Osteoblast (primary cell): ENCODE data around the gene OLFM1. TPM values are rescaled to one million over a fixed set of nuclear protein-coding genes. Genes with fewer than 3 reads are reported as not detected.

Experiments used
- DNase-seq: peaks from one replicate; pipeline ENCODE4 v3.0.0; 2011; ENCODE audit warnings: low spot score, mixed read lengths; ENCODE audit not compliant: insufficient read length; ENCODE audit errors: missing footprints
- H2AFZ ChIP-seq: 2 replicates; pipeline ENCODE4 v1.6.0; 2011; ENCODE audit warnings: mild to moderate bottlenecking, low read length
- H3K27ac ChIP-seq: 2 replicates; pipeline ENCODE4 v1.5.1; 2011; ENCODE audit warnings: mild to moderate bottlenecking, low read depth, low read length, moderate library complexity
- H3K27me3 ChIP-seq: 2 replicates; pipeline ENCODE4 v1.6.0; 2012; ENCODE audit warnings: mild to moderate bottlenecking, control low read depth, inconsistent platforms, low read length, moderate library complexity; ENCODE audit not compliant: insufficient read depth
- H3K36me3 ChIP-seq: 2 replicates; pipeline ENCODE4 v1.5.1; 2011; ENCODE audit warnings: mild to moderate bottlenecking, low read length, control low read depth, moderate library complexity; ENCODE audit not compliant: insufficient read depth
- H3K4me1 ChIP-seq: 2 replicates; pipeline ENCODE4 v1.5.1; 2011; ENCODE audit warnings: mild to moderate bottlenecking, low read length, control low read depth, moderate library complexity; ENCODE audit not compliant: insufficient read depth
- H3K4me2 ChIP-seq: 2 replicates; pipeline ENCODE4 v1.6.0; 2011; ENCODE audit warnings: mild to moderate bottlenecking, low read length; ENCODE audit not compliant: insufficient read depth
- H3K4me3 ChIP-seq: fragments of 200-600 bp; sonication (generic); 3 replicates; pipeline ENCODE4 v1.5.1; 2012; ENCODE audit warnings: mild to moderate bottlenecking, low read length, inconsistent platforms; ENCODE audit not compliant: insufficient read depth
- H3K79me2 ChIP-seq: 2 replicates; pipeline ENCODE4 v1.6.0; 2012; ENCODE audit warnings: mild to moderate bottlenecking, low read length, control low read depth, inconsistent platforms; ENCODE audit not compliant: insufficient read depth
- H3K9me3 ChIP-seq: 2 replicates; pipeline ENCODE4 v1.5.1; 2011; ENCODE audit warnings: low read depth, low read length, control low read depth
- H4K20me1 ChIP-seq: 2 replicates; pipeline ENCODE4 v1.6.0; 2012; ENCODE audit warnings: mild to moderate bottlenecking, low read length, control low read depth; ENCODE audit not compliant: insufficient read depth
- total RNA-seq: library from RNA; depleted of rRNA; stranded (reverse); fragments of >200 nt; gene quantifications from 2 replicates; pipeline ENCODE4 v1.2.3, GENCODE V29; 2012
- TF ChIP-seq, protein P1 (sequence below): IDR thresholded peaks from 2 replicates; pipeline ENCODE4 v1.5.1; 2011; ENCODE audit warnings: mild to moderate bottlenecking, low read depth, low read length, moderate library complexity; ENCODE audit errors: extremely low read depth

The OLFM1 gene
- total RNA-seq, 1 donor = under 0.01 TPM

DNA sequence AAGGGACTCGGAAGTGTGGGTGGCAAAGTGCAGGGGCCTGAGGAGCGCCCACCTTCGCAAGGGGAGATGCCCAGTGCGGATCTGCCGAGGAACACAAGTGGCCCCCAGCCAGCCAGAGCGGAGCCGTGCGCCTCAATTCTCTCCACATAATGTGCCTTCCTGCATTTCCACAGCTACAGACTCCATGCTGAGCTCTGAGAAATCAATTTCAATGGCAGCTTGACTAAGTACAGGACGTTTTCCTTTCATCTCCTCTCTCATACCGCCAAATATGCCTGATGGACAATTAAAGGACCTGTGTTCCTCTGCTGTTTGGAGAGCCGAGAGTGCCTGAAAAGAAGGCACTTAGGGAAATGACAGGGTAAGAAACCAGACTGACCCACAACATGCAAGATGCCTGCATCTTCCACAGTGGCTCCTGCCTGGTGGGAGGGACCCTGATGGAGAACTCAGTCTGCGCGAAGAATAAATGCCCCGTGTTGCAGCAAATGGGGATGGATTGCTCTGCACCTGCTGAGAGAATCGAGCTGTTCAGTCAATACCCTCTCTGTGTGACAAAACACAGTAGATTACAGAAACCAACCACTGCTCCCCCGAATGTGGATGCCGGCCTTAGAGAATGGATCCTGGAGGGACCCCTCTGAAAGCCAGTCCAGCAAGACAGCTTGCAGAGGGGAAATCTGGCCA lies 38.6 kb upstream of the OLFM1 start:
- no peak overlapping the region for H3K4me3 ChIP-seq
- no peak overlapping the region for H2AFZ ChIP-seq
- H3K4me1 ChIP-seq = no peaks in the 10 kb centered on the region
- H3K27ac ChIP-seq = no peak overlapping the region
- peak; percentile 38 for DNase-seq
- H3K9me3 ChIP-seq = no peaks in the 10 kb centered on the region
- H3K27me3 ChIP-seq = no peaks in the 10 kb centered on the region
- TF ChIP-seq, protein P1, sequence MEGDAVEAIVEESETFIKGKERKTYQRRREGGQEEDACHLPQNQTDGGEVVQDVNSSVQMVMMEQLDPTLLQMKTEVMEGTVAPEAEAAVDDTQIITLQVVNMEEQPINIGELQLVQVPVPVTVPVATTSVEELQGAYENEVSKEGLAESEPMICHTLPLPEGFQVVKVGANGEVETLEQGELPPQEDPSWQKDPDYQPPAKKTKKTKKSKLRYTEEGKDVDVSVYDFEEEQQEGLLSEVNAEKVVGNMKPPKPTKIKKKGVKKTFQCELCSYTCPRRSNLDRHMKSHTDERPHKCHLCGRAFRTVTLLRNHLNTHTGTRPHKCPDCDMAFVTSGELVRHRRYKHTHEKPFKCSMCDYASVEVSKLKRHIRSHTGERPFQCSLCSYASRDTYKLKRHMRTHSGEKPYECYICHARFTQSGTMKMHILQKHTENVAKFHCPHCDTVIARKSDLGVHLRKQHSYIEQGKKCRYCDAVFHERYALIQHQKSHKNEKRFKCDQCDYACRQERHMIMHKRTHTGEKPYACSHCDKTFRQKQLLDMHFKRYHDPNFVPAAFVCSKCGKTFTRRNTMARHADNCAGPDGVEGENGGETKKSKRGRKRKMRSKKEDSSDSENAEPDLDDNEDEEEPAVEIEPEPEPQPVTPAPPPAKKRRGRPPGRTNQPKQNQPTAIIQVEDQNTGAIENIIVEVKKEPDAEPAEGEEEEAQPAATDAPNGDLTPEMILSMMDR = no peak
- H4K20me1 ChIP-seq = no peaks in the 10 kb centered on the region
- no peaks in the 10 kb centered on the region for H3K36me3 ChIP-seq
- H3K79me2 ChIP-seq = no peaks in the 10 kb centered on the region
- H3K4me2 ChIP-seq = no peak overlapping the region

DNA sequence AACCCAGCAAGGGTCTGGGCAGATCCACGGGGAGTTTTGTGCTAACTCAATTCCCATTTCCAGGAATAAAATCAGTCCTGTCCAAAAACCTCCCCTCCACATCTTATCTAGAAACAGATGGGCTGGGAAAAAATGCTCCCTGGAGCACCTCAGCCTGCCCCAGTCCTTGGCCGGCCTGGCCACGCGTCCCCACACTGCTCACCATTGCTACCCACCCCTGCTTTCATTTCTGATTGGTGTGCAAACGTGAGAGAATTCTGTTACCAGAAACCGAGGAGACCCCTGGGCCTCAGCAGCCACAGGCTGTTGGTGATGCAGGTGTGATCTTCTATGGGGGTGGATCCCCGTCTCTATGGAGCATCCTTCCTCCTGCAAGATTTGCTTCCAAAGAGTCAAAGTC lies 38.0 kb upstream of the OLFM1 start:
- TF ChIP-seq, protein P1 = no peak
- Histone ChIP-seq H3K27me3 (no peaks in the 10 kb centered on the region), H3K36me3 (no peaks in the 10 kb centered on the region), H3K4me1 (no peaks in the 10 kb centered on the region), H3K79me2 (no peaks in the 10 kb centered on the region), H3K9me3 (no peaks in the 10 kb centered on the region), H3K27ac (no peak overlapping the region), H3K4me2 (no peak overlapping the region), H4K20me1 (no peaks in the 10 kb centered on the region), H3K4me3 (no peak overlapping the region), H2AFZ (no peak overlapping the region)
- DNase-seq = peak; percentile 3

GRCh38 chr9:135050072-135050990 lies 37.1 kb upstream of the OLFM1 start:
- Histone ChIP-seq H3K4me1 (no peaks in the 10 kb centered on the region), H3K4me3 (no peak overlapping the region), H3K4me2 (no peak overlapping the region), H3K79me2 (no peaks in the 10 kb centered on the region), H2AFZ (no peak overlapping the region), H3K27me3 (no peaks in the 10 kb centered on the region), H4K20me1 (no peaks in the 10 kb centered on the region), H3K9me3 (no peaks in the 10 kb centered on the region), H3K27ac (no peak overlapping the region), H3K36me3 (no peaks in the 10 kb centered on the region)
- DNase-seq = peak; percentile 47
- TF ChIP-seq, protein P1 = no peak
